ENCODE results near the gene ATP5MC2. TPM values are rescaled to one million over a fixed set of nuclear protein-coding genes. Genes with fewer than 3 reads are reported as not detected.
"Not testable (repeated sequence)": the region's sequence is repeated elsewhere in the genome, so short reads cannot be mapped to it uniquely, and the experiment has no call there.

The ATP5MC2 gene
- 191 and 257 TPM in 2 replicates for total RNA-seq (2014; rRNA removed; shearing (Covaris generic))
- 266 TPM in 2 replicates for polyA plus RNA-seq (2016; fragmentation: Nextera tagmentation; extraction: Ambion mirVana)

- peak within 1 kb of the TSS; percentile 97 for H2AFZ ChIP-seq
- 1 to 2% methylated on average over 59 to 61 of the region's 61 CpGs for WGBS, 2 experiments (ENCODE audit: low coverage in 1 of 2, low lambda C conversion rate in 2 of 2, missing lambda C conversion rate in 2 of 2)
- no peaks in the 10 kb centered on the region for H3K9me2 ChIP-seq (ENCODE audit: insufficient read depth)
- H3K79me2 ChIP-seq (ENCODE audit: insufficient read depth), result peaks cover 46% of the 10 kb centered on the region
- H3K27me3 ChIP-seq (replicated peaks; ENCODE audit: insufficient read depth), result no peaks in the 10 kb centered on the region
- in situ Hi-C loops (cut with MboI), result loop anchor here (5.0 kb wide), 1 partner anchor 134 kb away; no protein-coding TSS in a partner anchor
- H3K4me2 ChIP-seq (ENCODE audit: unreplicated experiment), result peak within 1 kb of the TSS; percentile 98
- H3K27ac ChIP-seq, result peak within 1 kb of the TSS; percentile 82
- H3K36me3 ChIP-seq (ENCODE audit: low read depth), result peaks cover 25% of the 10 kb centered on the region
- H3F3A ChIP-seq (ENCODE audit: insufficient read depth), result peaks cover 8% of the 10 kb centered on the region; the same call in 1 of the 2 replicates
- no peak for TF ChIP-seq EZH2phosphoT487 (IDR thresholded peaks at IDR 0.05; ENCODE audit: insufficient read depth, low read depth)
- no peak for TF ChIP-seq EZH2 (IDR thresholded peaks at IDR 0.05; ENCODE audit: insufficient read depth, poor library complexity, severe bottlenecking)
- H3K4me1 ChIP-seq (ENCODE audit: insufficient read depth), result peaks cover 35% of the 10 kb centered on the region
- peak; percentile 98 for DNase-seq
- H3K9ac ChIP-seq, result peak within 1 kb of the TSS; percentile 88
- H3K4me3 ChIP-seq, result peak within 1 kb of the TSS; percentile 92
- H3K9me3 ChIP-seq (ENCODE audit: low read depth), result no peaks in the 10 kb centered on the region
- H4K20me1 ChIP-seq (ENCODE audit: insufficient read depth), result no peaks in the 10 kb centered on the region
Observed at GRCh38 chr12:53675701-53676607, at the start of gene ATP5MC2. ATP5MC2 (minus strand) TSS chr12:53676083; CDS start chr12:53672614, 3,469 bp downstream.

- no peaks in the 10 kb centered on the region for H4K20me1 ChIP-seq (ENCODE audit: insufficient read depth)
- H3K4me2 ChIP-seq (ENCODE audit: unreplicated experiment), result no peak overlapping the region
- no peak overlapping the region for H3K27ac ChIP-seq
- no peak overlapping the region for H3K4me3 ChIP-seq
- no peaks in the 10 kb centered on the region for H3K9me2 ChIP-seq (ENCODE audit: insufficient read depth)
- in situ Hi-C loops (cut with MboI), result no loop called here
- no peaks in the 10 kb centered on the region for H3K9me3 ChIP-seq (ENCODE audit: low read depth)
- no peaks in the 10 kb centered on the region for H3K27me3 ChIP-seq (replicated peaks; ENCODE audit: insufficient read depth)
- TF ChIP-seq EZH2 (IDR thresholded peaks at IDR 0.05; ENCODE audit: insufficient read depth, poor library complexity, severe bottlenecking) (no peak), EZH2phosphoT487 (IDR thresholded peaks at IDR 0.05; ENCODE audit: insufficient read depth, low read depth) (no peak)
- WGBS, 2 experiments (ENCODE audit: low coverage in 1 of 2, low lambda C conversion rate in 2 of 2, missing lambda C conversion rate in 2 of 2), result 87 to 91% methylated on average over 3 of the region's 3 CpGs
- H3K36me3 ChIP-seq (ENCODE audit: low read depth), result peaks cover 51% of the 10 kb centered on the region
- H3F3A ChIP-seq (ENCODE audit: insufficient read depth), result no peaks in the 10 kb centered on the region
- DNase-seq, result no peak
- peaks cover 8% of the 10 kb centered on the region for H3K4me1 ChIP-seq (ENCODE audit: insufficient read depth)
- no peak overlapping the region for H2AFZ ChIP-seq
- peaks cover 33% of the 10 kb centered on the region for H3K79me2 ChIP-seq (ENCODE audit: insufficient read depth)
- H3K9ac ChIP-seq, result no peak overlapping the region
Observed at GRCh38 chr12:53722450-53723041, 46.7 kb upstream of the ATP5MC2 start.

GRCh38 chr12:53720946-53721345, 45.1 kb upstream of the ATP5MC2 start:
- H3K4me2 ChIP-seq (ENCODE audit: unreplicated experiment), result no peak overlapping the region
- H3K9me2 ChIP-seq (ENCODE audit: insufficient read depth), result no peaks in the 10 kb centered on the region
- in situ Hi-C loops (cut with MboI), result no loop called here

GRCh38 chr12:53719649-53720048, 43.8 kb upstream of the ATP5MC2 start:
- no peaks in the 10 kb centered on the region for H3K27me3 ChIP-seq (replicated peaks; ENCODE audit: insufficient read depth)
- no peak for TF ChIP-seq EZH2phosphoT487 (IDR thresholded peaks at IDR 0.05; ENCODE audit: insufficient read depth, low read depth)
- no peak for TF ChIP-seq EZH2 (IDR thresholded peaks at IDR 0.05; ENCODE audit: insufficient read depth, poor library complexity, severe bottlenecking)
- no peak overlapping the region for H3K4me2 ChIP-seq (ENCODE audit: unreplicated experiment)
- H3F3A ChIP-seq (ENCODE audit: insufficient read depth), result no peaks in the 10 kb centered on the region
- no peak overlapping the region for H3K4me3 ChIP-seq
- no peak for DNase-seq
- H2AFZ ChIP-seq, result no peak overlapping the region
- no peaks in the 10 kb centered on the region for H3K4me1 ChIP-seq (ENCODE audit: insufficient read depth)
- no peaks in the 10 kb centered on the region for H3K9me2 ChIP-seq (ENCODE audit: insufficient read depth)
- in situ Hi-C loops (cut with MboI), result no loop called here
- no peak overlapping the region for H3K9ac ChIP-seq
- H3K27ac ChIP-seq, result no peak overlapping the region
- H3K79me2 ChIP-seq (ENCODE audit: insufficient read depth), result peaks cover 8% of the 10 kb centered on the region; the same call in 1 of the 2 replicates
- no peaks in the 10 kb centered on the region for H3K9me3 ChIP-seq (ENCODE audit: low read depth)
- H3K36me3 ChIP-seq (ENCODE audit: low read depth), result peaks cover 70% of the 10 kb centered on the region
- WGBS, 2 experiments (ENCODE audit: low coverage in 1 of 2, low lambda C conversion rate in 2 of 2, missing lambda C conversion rate in 2 of 2), result 73 to 74% methylated on average over 2 of the region's 2 CpGs
- no peaks in the 10 kb centered on the region for H4K20me1 ChIP-seq (ENCODE audit: insufficient read depth)

More at GRCh38 chr12:53720946-53721345, 45.1 kb upstream of the ATP5MC2 start:
- no peak overlapping the region for H3K4me3 ChIP-seq
- H3K27ac ChIP-seq, result no peak overlapping the region
- no peak for TF ChIP-seq EZH2phosphoT487 (IDR thresholded peaks at IDR 0.05; ENCODE audit: insufficient read depth, low read depth)
- no peak for TF ChIP-seq EZH2 (IDR thresholded peaks at IDR 0.05; ENCODE audit: insufficient read depth, poor library complexity, severe bottlenecking)
- no peak for DNase-seq
- H3K4me1 ChIP-seq (ENCODE audit: insufficient read depth), result peaks cover 8% of the 10 kb centered on the region
- peaks cover 20% of the 10 kb centered on the region for H3K79me2 ChIP-seq (ENCODE audit: insufficient read depth)
- H3F3A ChIP-seq (ENCODE audit: insufficient read depth), result no peaks in the 10 kb centered on the region
- no peaks in the 10 kb centered on the region for H4K20me1 ChIP-seq (ENCODE audit: insufficient read depth)
- H3K36me3 ChIP-seq (ENCODE audit: low read depth), result peaks cover 61% of the 10 kb centered on the region
- H3K9ac ChIP-seq, result no peak overlapping the region
- 61 to 73% methylated on average over 1 of the region's 1 CpG for WGBS, 2 experiments (ENCODE audit: low coverage in 1 of 2, low lambda C conversion rate in 2 of 2, missing lambda C conversion rate in 2 of 2)
- H3K27me3 ChIP-seq (replicated peaks; ENCODE audit: insufficient read depth), result no peaks in the 10 kb centered on the region
- H2AFZ ChIP-seq, result no peak overlapping the region
- H3K9me3 ChIP-seq (ENCODE audit: low read depth), result no peaks in the 10 kb centered on the region

GRCh38 chr12:53718567-53718966, 42.7 kb upstream of the ATP5MC2 start:
- DNase-seq; H3K4me2 ChIP-seq (ENCODE audit: unreplicated experiment); in situ Hi-C loops (cut with MboI); H3K4me3 ChIP-seq; H2AFZ ChIP-seq; H3K9me3 ChIP-seq (ENCODE audit: low read depth); H3K79me2 ChIP-seq (ENCODE audit: insufficient read depth); H3K4me1 ChIP-seq (ENCODE audit: insufficient read depth); H3K9me2 ChIP-seq (ENCODE audit: insufficient read depth); H3K27me3 ChIP-seq (replicated peaks; ENCODE audit: insufficient read depth); H3K9ac ChIP-seq; H4K20me1 ChIP-seq (ENCODE audit: insufficient read depth); H3K27ac ChIP-seq; H3F3A ChIP-seq (ENCODE audit: insufficient read depth): not testable (repeated sequence)
- WGBS, 2 experiments (ENCODE audit: low coverage in 1 of 2, low lambda C conversion rate in 2 of 2, missing lambda C conversion rate in 2 of 2), result 84 to 94% methylated on average over 6 of the region's 6 CpGs
- H3K36me3 ChIP-seq (ENCODE audit: low read depth), result peaks cover 67% of the 10 kb centered on the region
